K562 (cell line): ENCODE results near the gene MED15. TPM values are rescaled to one million over a fixed set of nuclear protein-coding genes. Genes with fewer than 3 reads are reported as not detected.

Experiments used
- AFF1 ChIP-seq, 2 experiments: fragments of 450-650 bp; IDR thresholded peaks; 2 replicates each; pipeline ENCODE4 v1.6.1; 2018; ENCODE audit warnings: mild to moderate bottlenecking in 2 of 2, low read depth in 1 of 2; ENCODE audit not compliant: partially characterized antibody in 2 of 2
- CAMTA2 ChIP-seq: fragments of 250-450 bp; sonication (Bioruptor Pico); conservative IDR thresholded peaks from 2 replicates; pipeline ENCODE4 v1.5.1; 2022
- CBX5 ChIP-seq: IDR thresholded peaks from 2 replicates; pipeline ENCODE4 v1.6.1; 2014; ENCODE audit warnings: low read depth, borderline replicate concordance
- CHCHD3 ChIP-seq: fragments of 250-450 bp; sonication (Bioruptor Pico); IDR thresholded peaks from 2 replicates; pipeline ENCODE4 v2.1.2; 2022; ENCODE audit warnings: mild to moderate bottlenecking
- GMEB1 ChIP-seq: fragments of 250-450 bp; sonication (Bioruptor Pico); IDR thresholded peaks from 2 replicates; pipeline ENCODE4 v1.4.0; 2020; ENCODE audit warnings: mild to moderate bottlenecking
- IRF2 ChIP-seq: sonication (generic); formaldehyde crosslinking; IDR thresholded peaks from 2 replicates; pipeline ENCODE4 v1.8.1; 2022; ENCODE audit warnings: mild to moderate bottlenecking, missing genetic modification reagents
- KAT7 ChIP-seq: sonication (generic); formaldehyde crosslinking; IDR thresholded peaks from 2 replicates; pipeline ENCODE4 v1.8.0; 2022; ENCODE audit warnings: missing genetic modification reagents, mild to moderate bottlenecking, borderline replicate concordance
- MECOM ChIP-seq: fragments of 250-450 bp; sonication (Bioruptor Pico); IDR thresholded peaks from 2 replicates; pipeline ENCODE4 v1.8.0; 2022; ENCODE audit warnings: inconsistent platforms
- RBBP5 ChIP-seq: fragments of 200-600 bp; sonication (generic); IDR thresholded peaks from 2 replicates; pipeline ENCODE4 v1.6.1; 2012; ENCODE audit warnings: borderline replicate concordance, mild to moderate bottlenecking, low read length, control low read depth, inconsistent platforms; ENCODE audit not compliant: insufficient read depth, poor library complexity, severe bottlenecking
- RERE ChIP-seq: sonication (generic); formaldehyde crosslinking; IDR thresholded peaks from 2 replicates; pipeline ENCODE4 v1.8.0; 2023; ENCODE audit warnings: missing genetic modification reagents, mild to moderate bottlenecking, borderline replicate concordance
- SREBF2 ChIP-seq: sonication (generic); formaldehyde crosslinking; IDR thresholded peaks from 2 replicates; pipeline ENCODE4 v1.4.0; 2020; ENCODE audit warnings: mild to moderate bottlenecking, missing genetic modification reagents
- SRF ChIP-seq, 2 experiments: fragments of 250-450, 450-650 bp in 1 of 2; sonication (Bioruptor Pico) in 1 of 2; sonication (generic) in 1 of 2; formaldehyde crosslinking; IDR thresholded peaks; 2 replicates each; pipeline versions ENCODE4 v1.5.0 to v1.5.1; 2020 to 2022; ENCODE audit warnings: mild to moderate bottlenecking in 1 of 2, missing genetic modification reagents in 1 of 2
- TAF1 ChIP-seq: IDR thresholded peaks from 2 replicates; pipeline ENCODE4 v1.6.1; 2011; ENCODE audit warnings: mild to moderate bottlenecking, low read length, moderate library complexity; ENCODE audit not compliant: insufficient read depth, control insufficient read depth, severe bottlenecking; ENCODE audit errors: extremely low read depth
- ZKSCAN1 ChIP-seq: fragments of 150-350 bp; IDR thresholded peaks from 2 replicates; pipeline ENCODE4 v1.6.1; 2016; ENCODE audit warnings: low read depth, low read length
- polyA plus RNA-seq, 8 experiments: library from polyadenylated mRNA; depleted of rRNA in 4 of 8; stranded (reverse) in 5 of 8; unstranded in 3 of 8; fragments of >200 nt; fragmentation: Nextera tagmentation in 2 of 8; fragmentation: Illumina TruSeq in 1 of 8; extraction: Ambion mirVana in 2 of 8; extraction: Trizol in 1 of 8; gene quantifications; 2 replicates each; pipeline versions ENCODE4 v1.2.1 to v1.2.3, GENCODE V29; 2011 to 2014; ENCODE audit warnings: inconsistent platforms in 1 of 8, missing spikeins in 1 of 8
- total RNA-seq, 7 experiments: library from RNA; depleted of rRNA in 6 of 7; stranded (reverse); fragments of >200 nt in 6 of 7; fragmentation: Illumina TruSeq in 2 of 7; extraction: Trizol in 2 of 7; gene quantifications; 2 replicates each; pipeline versions ENCODE4 v1.2.1 to v1.2.3, GENCODE V29; 2011 to 2021; ENCODE audit warnings: low replicate concordance in 1 of 7

MED15 gene
- total and polyA plus RNA-seq, 9 of the 15 experiments (the other 6 are each of a cell fraction or from before 2014, with no cell fraction given): 4.0 to 271 (median 60.1) TPM

- TF ChIP-seq RERE (CRISPR knock-in tag): no peak
- TF ChIP-seq CAMTA2: no peak
- TF ChIP-seq SREBF2 (CRISPR knock-in tag): no peak
- no peak for TF ChIP-seq CHCHD3
- no peak for TF ChIP-seq AFF1 (IDR thresholded peaks at IDR 0.05; ENCODE audit: low read depth in 1 of 2, partially characterized antibody in 2 of 2)
- TF ChIP-seq GMEB1 (CRISPR knock-in tag): 0 out of 2 replicates have a peak, but pooled peaks have one; percentile 37
- TF ChIP-seq RBBP5: peak; percentile 53
- TF ChIP-seq KAT7 (CRISPR knock-in tag): no peak
- peak; percentile 36 for TF ChIP-seq TAF1
- no peak for TF ChIP-seq IRF2 (CRISPR knock-in tag)
- no peak for TF ChIP-seq CBX5
- TF ChIP-seq SRF (CRISPR knock-in tag; IDR thresholded peaks at IDR 0.05): no peak
- peak; percentile 13; the same call in 1 of the 2 replicates for TF ChIP-seq ZKSCAN1
- peak; percentile 76 for TF ChIP-seq MECOM (CRISPR knock-in tag)
Observed at GRCh38 chr22:20523086-20523983, 15.9 kb downstream of the MED15 start (continued).
